Stomach (tissue), 9 donors: Measurements from ENCODE around the gene DCAF6. TPM values are rescaled to one million over a fixed set of nuclear protein-coding genes. Genes with fewer than 3 reads are reported as not detected.

Source experiments
- DNase-seq, 2 donors: peaks; one replicate each; pipeline versions ENCODE4 v3.0.0 to v3.0.0-alpha.2; 2013 to 2019
- H3K27ac ChIP-seq, 5 donors: fragments of 200-600 bp in 4 of 5; sonication (generic) in 4 of 5; one replicate each; pipeline ENCODE4 v1.5.1; 2013 to 2019; ENCODE audit warnings: mild to moderate bottlenecking in 1 of 5, moderate library complexity in 1 of 5
- H3K27me3 ChIP-seq, 3 donors: fragments of 200-600 bp; sonication (generic); one replicate each; pipeline ENCODE4 v1.5.1; 2017 to 2019; ENCODE audit warnings: mixed run types in 1 of 3
- H3K36me3 ChIP-seq, 4 donors: fragments of 200-600 bp; sonication (generic); 1 replicate in 3 of 4; 2 replicates in 1 of 4; pipeline ENCODE4 v1.5.1; 2016 to 2019
- H3K4me1 ChIP-seq, 4 donors: fragments of 200-600 bp; sonication (generic); one replicate each; pipeline ENCODE4 v1.5.1; 2016 to 2019
- H3K4me3 ChIP-seq, 4 donors: fragments of 200-600 bp; sonication (generic) in 3 of 4; one replicate each; pipeline ENCODE4 v1.5.1; 2016 to 2019; ENCODE audit warnings: mild to moderate bottlenecking in 1 of 4
- H3K9me3 ChIP-seq, 4 donors: fragments of 200-600 bp; sonication (generic); one replicate each; pipeline ENCODE4 v1.5.1; 2016 to 2019
- EP300 ChIP-seq: sonication (generic); formaldehyde crosslinking; IDR thresholded peaks from one replicate; pipeline ENCODE4 v1.6.1; 2017; ENCODE audit warnings: antibody characterized with exemption
- POLR2A ChIP-seq, 4 donors: fragments of 450-650 bp; IDR thresholded peaks; one replicate each; pipeline ENCODE4 v1.6.1; 2016; ENCODE audit warnings: antibody characterized with exemption in 4 of 4, control low read depth in 2 of 4, mild to moderate bottlenecking in 1 of 4, moderate library complexity in 1 of 4
- POLR2AphosphoS5 ChIP-seq, 3 donors: sonication (generic); formaldehyde crosslinking; IDR thresholded peaks; one replicate each; pipeline ENCODE4 v1.6.1; 2016; ENCODE audit warnings: antibody characterized with exemption in 3 of 3
- WGBS, 5 donors: extraction: QIAGEN DNeasy Blood & Tissue Kit in 3 of 5; methylation state at CpG; one replicate each; pipeline versions ENCODE4 v1.1.5 to v1.1.7; 2013 to 2018; 5-methylcytosine and 5-hydroxymethylcytosine counted together
- intact Hi-C: fragments of 100-400 bp; cut with DNase I; formaldehyde crosslinking; loops from one replicate; pipeline ENCODE4 v1.15.1; 2023; ENCODE audit warnings: low total_unique reads
- polyA plus RNA-seq, 3 donors: library from polyadenylated mRNA; stranded (reverse); fragments of 200-250 nt; gene quantifications; one replicate each; pipeline ENCODE4 v1.2.3, GENCODE V29; 2013
- total RNA-seq, 5 donors: library from RNA; depleted of rRNA; stranded (reverse); fragments of >200 nt; gene quantifications; one replicate each; pipeline versions ENCODE4 v1.1.0 to v1.2.3, GENCODE V29; 2014 to 2016
- TF ChIP-seq, protein P1 (sequence below), 7 experiments: fragments of 450-650 bp in 4 of 7; fragments of 200-600 bp in 3 of 7; sonication (generic) in 3 of 7; IDR thresholded peaks; one replicate each; pipeline ENCODE4 v1.5.1; 2016 to 2019; ENCODE audit warnings: antibody characterized with exemption in 7 of 7, control low read depth in 2 of 7, mild to moderate bottlenecking in 1 of 7
- donor health status: healthy with polysubstance abuse.
- donor health status: Bipolar disorder and iron deficiency.
- donor health status: healthy.

Gene DCAF6
- total and polyA plus RNA-seq, 8 donors = 39.3 to 124 (median 71.9) TPM

DNA sequence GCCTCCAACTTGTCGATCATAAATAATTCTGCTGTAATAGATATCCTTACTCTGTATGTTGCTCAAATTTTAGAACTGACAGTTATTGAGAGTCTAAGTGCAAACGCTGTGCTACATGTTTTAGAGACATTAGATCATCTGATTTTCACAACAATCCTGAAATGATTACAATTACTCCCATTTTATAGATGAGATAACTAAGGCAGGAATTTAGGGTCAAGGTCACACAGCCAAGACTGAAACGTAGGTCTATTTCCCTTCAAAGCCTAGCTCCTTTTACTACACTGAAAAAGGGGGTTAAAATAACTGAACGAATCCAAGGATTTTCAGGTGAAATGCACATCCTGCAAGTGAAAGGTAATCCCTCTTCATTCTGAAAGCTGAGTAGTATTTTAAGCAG lies 2.7 kb upstream of the DCAF6 start:
- Histone ChIP-seq H3K27me3 (no peaks in the 10 kb centered on the region), H3K4me3 (peak overlapping the region; percentile 83 to 97 (median 94)), H3K36me3 (no peaks in the 10 kb centered on the region), H3K9me3 (no peaks in the 10 kb centered on the region), H3K27ac (peak overlapping the region in 4 of 5 donors; percentile 98 to 99 (median 98)), H3K4me1 (peaks cover 4 to 73% (median 36%) of the 10 kb centered on the region in 4 donors)
- TF ChIP-seq EP300 (no peak), POLR2A (IDR thresholded peaks at IDR 0.05) (no peak), POLR2AphosphoS5 (IDR thresholded peaks at IDR 0.05) (no peak)
- TF ChIP-seq, protein P1, sequence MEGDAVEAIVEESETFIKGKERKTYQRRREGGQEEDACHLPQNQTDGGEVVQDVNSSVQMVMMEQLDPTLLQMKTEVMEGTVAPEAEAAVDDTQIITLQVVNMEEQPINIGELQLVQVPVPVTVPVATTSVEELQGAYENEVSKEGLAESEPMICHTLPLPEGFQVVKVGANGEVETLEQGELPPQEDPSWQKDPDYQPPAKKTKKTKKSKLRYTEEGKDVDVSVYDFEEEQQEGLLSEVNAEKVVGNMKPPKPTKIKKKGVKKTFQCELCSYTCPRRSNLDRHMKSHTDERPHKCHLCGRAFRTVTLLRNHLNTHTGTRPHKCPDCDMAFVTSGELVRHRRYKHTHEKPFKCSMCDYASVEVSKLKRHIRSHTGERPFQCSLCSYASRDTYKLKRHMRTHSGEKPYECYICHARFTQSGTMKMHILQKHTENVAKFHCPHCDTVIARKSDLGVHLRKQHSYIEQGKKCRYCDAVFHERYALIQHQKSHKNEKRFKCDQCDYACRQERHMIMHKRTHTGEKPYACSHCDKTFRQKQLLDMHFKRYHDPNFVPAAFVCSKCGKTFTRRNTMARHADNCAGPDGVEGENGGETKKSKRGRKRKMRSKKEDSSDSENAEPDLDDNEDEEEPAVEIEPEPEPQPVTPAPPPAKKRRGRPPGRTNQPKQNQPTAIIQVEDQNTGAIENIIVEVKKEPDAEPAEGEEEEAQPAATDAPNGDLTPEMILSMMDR (IDR thresholded peaks at IDR 0.05) = no peak
- intact Hi-C loops = no loop called here
- WGBS, 5 donors = 31 to 48% (median 38%) methylated on average over 4 of the region's 4 CpGs
- DNase-seq = no peak

DNA sequence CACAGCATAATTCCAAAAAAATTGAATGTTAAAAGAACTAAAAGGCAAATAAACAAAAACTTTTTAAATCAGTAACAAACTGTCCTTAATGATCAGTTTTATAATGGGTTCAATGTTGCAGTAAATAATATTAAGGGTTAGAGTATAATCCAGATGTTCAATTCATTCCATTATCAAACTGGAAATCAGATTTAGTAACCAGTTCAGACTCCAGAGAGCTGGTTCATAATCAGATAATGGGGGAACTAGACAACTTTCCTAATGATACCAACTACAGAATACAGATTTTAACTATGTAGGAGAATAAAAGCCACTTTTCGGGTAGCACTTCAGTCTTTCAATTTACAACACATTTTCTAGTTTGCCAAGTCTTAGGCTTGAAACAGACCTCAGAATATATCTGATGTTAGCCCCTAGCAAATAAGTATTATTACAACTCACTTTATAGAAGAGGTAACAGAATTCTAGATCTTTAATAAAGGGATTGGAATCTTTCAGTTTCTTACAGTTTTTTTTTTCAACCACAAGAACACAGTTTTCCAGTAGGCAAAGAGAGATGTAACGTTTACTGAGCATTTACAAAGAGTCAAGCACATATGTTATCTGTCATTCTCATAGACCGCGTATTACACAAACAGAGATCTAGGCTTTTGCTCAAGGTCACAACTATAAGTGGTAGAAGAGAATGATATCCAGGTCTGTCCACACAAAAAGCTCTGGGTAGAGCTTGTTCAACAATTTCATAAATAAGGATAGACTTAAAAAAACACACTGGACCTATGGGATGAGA lies 1.9 kb upstream of the DCAF6 start:
- intact Hi-C loops = no loop called here
- TF ChIP-seq POLR2AphosphoS5 (IDR thresholded peaks at IDR 0.05) (no peak), POLR2A (IDR thresholded peaks at IDR 0.05) (no peak), EP300 (no peak)
- TF ChIP-seq, protein P1 (IDR thresholded peaks at IDR 0.05) = no peak
- DNase-seq = no peak
- Histone ChIP-seq H3K4me3 (peak overlapping the region; percentile 83 to 97 (median 94)), H3K27me3 (no peaks in the 10 kb centered on the region), H3K36me3 (no peaks in the 10 kb centered on the region), H3K27ac (peak overlapping the region; percentile 93 to 99 (median 98)), H3K9me3 (no peaks in the 10 kb centered on the region), H3K4me1 (peaks cover 4 to 73% (median 33%) of the 10 kb centered on the region in 4 donors)
- WGBS, 5 donors = 10 to 14% (median 13%) methylated on average over 4 of the region's 4 CpGs

DNA sequence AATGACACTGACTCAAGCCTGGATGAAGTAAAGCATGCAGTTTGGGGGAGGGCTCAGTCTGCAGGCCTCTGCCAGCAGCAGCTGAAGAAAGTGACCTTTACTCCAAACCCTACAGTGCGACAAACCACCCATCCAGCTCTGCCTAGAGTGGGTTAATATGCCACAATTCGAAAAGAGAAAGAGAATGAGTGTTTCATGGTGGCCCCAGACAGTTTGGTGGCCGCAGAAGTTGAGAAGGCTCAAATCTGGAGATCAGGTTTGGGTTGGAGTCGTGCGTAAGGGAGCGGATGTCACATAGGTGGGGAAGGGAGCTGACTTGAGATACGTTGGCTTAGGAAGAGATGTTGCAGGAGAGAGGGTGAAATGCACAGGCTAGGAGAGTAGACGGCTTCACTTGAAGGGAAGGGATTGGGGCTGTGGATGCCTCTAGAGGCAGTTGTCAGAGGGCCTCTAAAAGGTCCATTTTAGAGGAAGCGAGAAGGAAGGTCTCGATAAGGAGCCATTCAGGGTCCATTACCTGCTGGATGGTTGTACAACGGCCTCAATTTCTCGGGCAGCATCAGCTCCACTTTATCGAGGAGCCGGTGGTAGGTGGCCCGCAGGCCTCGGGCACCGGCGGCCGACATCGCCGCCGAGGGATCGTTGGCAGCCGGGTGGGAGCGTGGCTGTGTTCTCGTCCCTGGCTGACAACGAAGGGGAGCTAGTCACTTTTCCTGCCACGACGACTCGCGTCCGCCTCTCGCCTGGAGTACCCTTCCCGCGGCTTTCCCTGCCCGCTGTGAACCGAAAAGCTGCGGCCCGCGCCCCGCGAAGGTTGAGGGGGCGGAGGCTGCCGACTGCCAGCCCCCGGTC lies 1.0 kb upstream of the DCAF6 start:
- 0 to 1% (median 0%) methylated on average over 27 to 45 of the region's 45 CpGs for WGBS, 5 donors
- no peaks in the 10 kb centered on the region for H3K9me3 ChIP-seq

More for the DNA sequence above, 1.0 kb upstream of the DCAF6 start:
- no peaks in the 10 kb centered on the region for H3K36me3 ChIP-seq
- H3K4me1 ChIP-seq = peaks cover 4 to 69% (median 33%) of the 10 kb centered on the region in 4 donors
- peak overlapping the region; percentile 93 to 99 (median 98) for H3K27ac ChIP-seq
- H3K27me3 ChIP-seq = no peaks in the 10 kb centered on the region
- peak overlapping the region; percentile 83 to 97 (median 94) for H3K4me3 ChIP-seq
- DNase-seq = peak in 1 of 2 donors; percentile 78
- intact Hi-C loops = no loop called here
- TF ChIP-seq EP300 (no peak), POLR2A (IDR thresholded peaks at IDR 0.05) (peak in 2 of 4 donors; percentile 28 to 66), POLR2AphosphoS5 (IDR thresholded peaks at IDR 0.05) (peak in 1 of 3 donors; percentile 89)
- TF ChIP-seq, protein P1 (IDR thresholded peaks at IDR 0.05) = no peak
